Gastrocnemius medialis (tissue), 4 donors: ENCODE data around the gene PARD3B. TPM values are rescaled to one million over a fixed set of nuclear protein-coding genes. Genes with fewer than 3 reads are reported as not detected.

Experiments
- ATAC-seq, 2 donors: fragments of 150-250 bp; one replicate each; pipeline ENCODE4 v1.9.1; 2016
- DNase-seq, 2 donors: peaks; one replicate each; pipeline ENCODE4 v3.0.0-alpha.2; 2019
- H3K27ac ChIP-seq, 4 donors: fragments of 200-600 bp; sonication (generic); 1 replicate in 1 of 4; 2 replicates in 3 of 4; pipeline ENCODE4 v1.5.1; 2016 to 2018; ENCODE audit warnings: mild to moderate bottlenecking in 2 of 4, moderate library complexity in 1 of 4
- H3K27me3 ChIP-seq, 3 donors: fragments of 200-600 bp; sonication (generic) in 2 of 3; 1 replicate in 1 of 3; 2 replicates in 2 of 3; pipeline versions ENCODE4 v1.5.1 to v1.6.0; 2016 to 2019; ENCODE audit warnings: mild to moderate bottlenecking in 1 of 3, moderate library complexity in 1 of 3
- H3K36me3 ChIP-seq, 2 donors: fragments of 200-600 bp; sonication (generic) in 1 of 2; one replicate each; pipeline ENCODE4 v1.5.1; 2017 to 2018
- H3K4me1 ChIP-seq, 2 donors: fragments of 200-600 bp; sonication (generic) in 1 of 2; one replicate each; pipeline ENCODE4 v1.5.1; 2016 to 2017; ENCODE audit warnings: mild to moderate bottlenecking in 2 of 2
- H3K4me3 ChIP-seq, 4 donors: fragments of 200-600 bp; sonication (generic) in 3 of 4; 1 replicate in 1 of 4; 2 replicates in 3 of 4; pipeline ENCODE4 v1.5.1; 2016 to 2019; ENCODE audit warnings: mild to moderate bottlenecking in 2 of 4
- H3K9me3 ChIP-seq, 3 donors: fragments of 200-600 bp; sonication (generic) in 2 of 3; 1 replicate in 1 of 3; 2 replicates in 2 of 3; pipeline ENCODE4 v1.5.1; 2016 to 2019
- CTCF ChIP-seq, 5 experiments: fragments of 450-650 bp in 3 of 5; fragments of 200-600 bp in 2 of 5; sonication (generic) in 2 of 5; IDR thresholded peaks in 4 of 5; conservative IDR thresholded peaks in 1 of 5; 1 replicate in 4 of 5; 2 replicates in 1 of 5; pipeline ENCODE4 v1.5.1; 2016 to 2019; ENCODE audit warnings: antibody characterized with exemption in 5 of 5, mild to moderate bottlenecking in 3 of 5, moderate library complexity in 3 of 5
- POLR2A ChIP-seq, 2 donors: fragments of 450-650 bp; IDR thresholded peaks; one replicate each; pipeline ENCODE4 v1.6.1; 2017; ENCODE audit warnings: antibody characterized with exemption in 2 of 2, mild to moderate bottlenecking in 2 of 2, moderate library complexity in 2 of 2
- in situ Hi-C, 4 donors: fragments of 200-750 bp; cut with MboI; loops; one replicate each; pipeline versions ENCODE4 v1.15.0 to v1.8.0; 2017; ENCODE audit warnings: low sequenced_read_pairs in 4 of 4
- intact Hi-C: fragments of 100-400 bp; cut with DNase I; formaldehyde crosslinking; loops from one replicate; pipeline ENCODE4 v1.15.1; 2023; ENCODE audit warnings: low total_unique reads
- total RNA-seq, 4 donors: library from RNA; depleted of rRNA; stranded (reverse); fragments of >200 nt; gene quantifications; one replicate each; pipeline versions ENCODE4 v1.1.0 to v1.2.3, GENCODE V29; 2016

The PARD3B gene
- total RNA-seq, 4 donors from 2014 or later: 2.2 to 15.5 (median 4.6) TPM

GRCh38 chr2:204695506-204695905 is 150.2 kb downstream of the PARD3B start:
- ATAC-seq (no peak), DNase-seq (no peak)
- no peak overlapping the region for H3K4me3 ChIP-seq
- H3K4me1 ChIP-seq: peaks cover 0 to 4% of the 10 kb centered on the region in 2 donors
- intact Hi-C loops (no loop called here), in situ Hi-C loops (loop anchor here in 1 of 4 donors (25.0 kb wide), 1 partner anchor 358 kb away; no protein-coding TSS in a partner anchor)
- H3K9me3 ChIP-seq: no peaks in the 10 kb centered on the region
- H3K27me3 ChIP-seq: no peaks in the 10 kb centered on the region
- TF ChIP-seq CTCF (IDR thresholded peaks at IDR 0.05 in 4 of 5, conservative IDR thresholded peaks at IDR 0.05 in 1 of 5): no peak
- no peak for TF ChIP-seq POLR2A (IDR thresholded peaks at IDR 0.05)
- no peak overlapping the region for H3K27ac ChIP-seq
- no peaks in the 10 kb centered on the region for H3K36me3 ChIP-seq

GRCh38 chr2:204696124-204696523 is 150.8 kb downstream of the PARD3B start:
- Histone ChIP-seq H3K36me3 (no peaks in the 10 kb centered on the region), H3K9me3 (no peaks in the 10 kb centered on the region), H3K27ac (no peak overlapping the region), H3K27me3 (no peaks in the 10 kb centered on the region), H3K4me3 (no peak overlapping the region), H3K4me1 (peaks cover 0 to 4% of the 10 kb centered on the region in 2 donors)
- DNase-seq (no peak), ATAC-seq (no peak)
- intact Hi-C loops (no loop called here), in situ Hi-C loops (loop anchor here in 1 of 4 donors (25.0 kb wide), 1 partner anchor 359 kb away; no protein-coding TSS in a partner anchor)
- TF ChIP-seq POLR2A (IDR thresholded peaks at IDR 0.05): no peak
- TF ChIP-seq CTCF (IDR thresholded peaks at IDR 0.05 in 4 of 5, conservative IDR thresholded peaks at IDR 0.05 in 1 of 5): no peak

- in situ Hi-C loops (no loop called here), intact Hi-C loops (no loop called here)
- H3K4me3 ChIP-seq: no peak overlapping the region
- no peaks in the 10 kb centered on the region for H3K36me3 ChIP-seq
- H3K27me3 ChIP-seq: no peaks in the 10 kb centered on the region
- no peak overlapping the region for H3K27ac ChIP-seq
- TF ChIP-seq CTCF (IDR thresholded peaks at IDR 0.05 in 4 of 5, conservative IDR thresholded peaks at IDR 0.05 in 1 of 5) (no peak), POLR2A (IDR thresholded peaks at IDR 0.05) (no peak)
- no peak for ATAC-seq
- no peaks in the 10 kb centered on the region for H3K4me1 ChIP-seq
- H3K9me3 ChIP-seq: no peaks in the 10 kb centered on the region
- no peak for DNase-seq
These were observed 160.1 kb downstream of the PARD3B start for GRCh38 chr2:204705243-204705932.

- ATAC-seq: no peak
- intact Hi-C loops (no loop called here), in situ Hi-C loops (no loop called here)
- Histone ChIP-seq H3K9me3 (no peaks in the 10 kb centered on the region), H3K27me3 (no peaks in the 10 kb centered on the region), H3K4me3 (no peak overlapping the region), H3K27ac (no peak overlapping the region), H3K36me3 (no peaks in the 10 kb centered on the region), H3K4me1 (no peaks in the 10 kb centered on the region)
- no peak for DNase-seq
- TF ChIP-seq CTCF (IDR thresholded peaks at IDR 0.05 in 4 of 5, conservative IDR thresholded peaks at IDR 0.05 in 1 of 5) (no peak), POLR2A (IDR thresholded peaks at IDR 0.05) (no peak)
These were observed 161.7 kb downstream of the PARD3B start for GRCh38 chr2:204706939-204707338.
